AG04449 (cell line): Measurements from ENCODE around the gene DCST2.

Source experiments
- CTCF ChIA-PET: fragments of 350-600 bp; formaldehyde crosslinking; extraction: SDS; loops from one replicate; lab custom pipeline; 2021; ENCODE audit warnings: antibody characterized with exemption; lab: Yijun Ruan, JAX
- POLR2A ChIA-PET: fragments of 400-600, 350-600 bp; formaldehyde crosslinking; extraction: SDS; loops from one replicate; lab custom pipeline; 2020; ENCODE audit warnings: antibody characterized with exemption, inconsistent platforms; lab: Yijun Ruan, JAX
- DNase-seq: peaks from one replicate; pipeline ENCODE4 v3.0.0-alpha.2; 2010; ENCODE audit warnings: low read depth, low spot score
- H3K4me3 ChIP-seq: 2 replicates; pipeline ENCODE4 v1.5.1; 2011; ENCODE audit warnings: low read depth, mild to moderate bottlenecking, control low read depth, low read length
- CTCF ChIP-seq: IDR thresholded peaks from one replicate; pipeline ENCODE4 v1.5.1; 2011; ENCODE audit warnings: mild to moderate bottlenecking, moderate library complexity, low read length, control low read depth, inconsistent platforms; ENCODE audit not compliant: insufficient read depth; ENCODE audit errors: missing control alignments

The DCST2 gene

GRCh38 chr1:155049651-155050559 is 16.3 kb upstream of the DCST2 start:
- no peak for DNase-seq
- CTCF ChIA-PET: interaction anchor here (0.6 to 20.6 kb wide), 20 partner anchors 10 to 1122 kb away, joined by 3 to 433 read pairs (median 4); partner anchors contain the start of genes EFNA4 and PBXIP1

GRCh38 chr1:155048449-155049334 is 15.1 kb upstream of the DCST2 start:
- TF ChIP-seq CTCF: no peak
- no peak overlapping the region for H3K4me3 ChIP-seq
- ChIA-PET CTCF (interaction anchor here (0.8 to 20.6 kb wide), 11 partner anchors 9 to 53 kb away, joined by 3 to 433 read pairs (median 4); partner anchors contain the start of genes DCST1, DCST2 and EFNA4), POLR2A (no interaction called here)
- no peak for DNase-seq

More at GRCh38 chr1:155049651-155050559, 16.3 kb upstream of the DCST2 start:
- POLR2A ChIA-PET: no interaction called here
- peak overlapping the region; percentile 71 for H3K4me3 ChIP-seq
- no peak for TF ChIP-seq CTCF

- TF ChIP-seq CTCF: peak; percentile 75
- POLR2A ChIA-PET: interaction anchor here (0.7 kb wide), 1 partner anchor 14 kb away, joined by 3 read pairs; no protein-coding TSS in a partner anchor
- H3K4me3 ChIP-seq: no peak overlapping the region
- no peak for DNase-seq
- CTCF ChIA-PET: interaction anchor here (0.8 to 20.6 kb wide), 26 partner anchors 11 to 645 kb away, joined by 3 to 433 read pairs (median 4); partner anchors contain the start of genes DCST1, DCST2, EFNA4 and FLAD1
Measured at GRCh38 chr1:155044812-155045657, 11.5 kb upstream of the DCST2 start.

GRCh38 chr1:155044365-155044764 is 10.8 kb upstream of the DCST2 start:
- POLR2A ChIA-PET: interaction anchor here (0.6 kb wide), 1 partner anchor 574 kb away, joined by 5 read pairs; no protein-coding TSS in a partner anchor
- CTCF ChIA-PET: interaction anchor here (0.7 to 20.6 kb wide), 30 partner anchors 11 to 644 kb away, joined by 3 to 433 read pairs (median 4); partner anchors contain the start of genes DCST1, DCST2, EFNA4 and FLAD1
- TF ChIP-seq CTCF: no peak
- DNase-seq: no peak
- no peak overlapping the region for H3K4me3 ChIP-seq

- ChIA-PET CTCF (interaction anchor here (0.7 to 20.6 kb wide), 26 partner anchors 10 to 644 kb away, joined by 3 to 433 read pairs (median 4); partner anchors contain the start of genes DCST1, DCST2, EFNA4 and KRTCAP2), POLR2A (interaction anchor here (0.6 to 0.7 kb wide), 2 partner anchors 76 to 574 kb away, joined by 3 to 5 read pairs; no protein-coding TSS in a partner anchor)
- TF ChIP-seq CTCF: no peak
- no peak for DNase-seq
- no peak overlapping the region for H3K4me3 ChIP-seq
Measured at GRCh38 chr1:155043793-155044192, 10.2 kb upstream of the DCST2 start.
